ENCODE measurements around the gene ARAP1. TPM values are rescaled to one million over a fixed set of nuclear protein-coding genes. Genes with fewer than 3 reads are reported as not detected.

ARAP1 gene
- total RNA-seq, 2 experiments from 2014 or later: 65.7 to 69.8 TPM

GRCh38 chr11:72682238-72682857 is 69.9 kb downstream of the ARAP1 start:
- H3K4me1 ChIP-seq (ENCODE audit: insufficient read depth, low read length): peaks cover 5% of the 10 kb centered on the region
- H3K9me3 ChIP-seq (ENCODE audit: control insufficient read depth in 1 of 2, insufficient read depth in 1 of 2, low read length in 2 of 2): no peaks in the 10 kb centered on the region
- peaks cover 12% of the 10 kb centered on the region for H3K4me1 Mint-ChIP-seq (ENCODE audit: low read depth)
- POLR2A ChIA-PET: interaction anchor here (1.6 kb wide), 1 partner anchor 111 kb away, joined by 3 read pairs; no protein-coding TSS in a partner anchor
- H3K27me3 Mint-ChIP-seq: peaks cover 1% of the 10 kb centered on the region
- H3K27ac ChIP-seq (ENCODE audit: low read depth in 1 of 2, low read length in 2 of 2): no peak overlapping the region
- peaks cover 0 to 1% of the 10 kb centered on the region in 2 experiments for H3K27me3 ChIP-seq (ENCODE audit: control insufficient read depth in 1 of 2, insufficient read depth in 2 of 2, low read length in 2 of 2)
- peaks cover 38% of the 10 kb centered on the region for H3K36me3 ChIP-seq (ENCODE audit: insufficient read depth, low read length)
- CTCF ChIA-PET: interaction anchor here (1.2 kb wide), 1 partner anchor 211 kb away, joined by 5 read pairs; no protein-coding TSS in a partner anchor
- H3K4me3 Mint-ChIP-seq: no peak overlapping the region
- peaks cover 19% of the 10 kb centered on the region for H3K36me3 Mint-ChIP-seq (ENCODE audit: low read depth)
- H3K4me3 ChIP-seq (ENCODE audit: low read length): no peak overlapping the region
- H3K27ac Mint-ChIP-seq: no peak overlapping the region
- intact Hi-C loops (cut with DNase I, micrococcal nuclease): loop anchor here (2.0 to 5.0 kb wide), 3 partner anchors 98 to 212 kb away; no protein-coding TSS in a partner anchor
- H3K9me3 Mint-ChIP-seq: no peaks in the 10 kb centered on the region
- ATAC-seq (ENCODE audit: poor library complexity) (no peak), DNase-seq (no peak)
- TF ChIP-seq CTCF (IDR thresholded peaks at IDR 0.05): no peak

- ChIA-PET POLR2A (interaction anchor here (0.7 to 1.6 kb wide), 2 partner anchors 111 to 210 kb away, joined by 3 read pairs; no protein-coding TSS in a partner anchor), CTCF (interaction anchor here (1.2 kb wide), 1 partner anchor 210 kb away, joined by 5 read pairs; no protein-coding TSS in a partner anchor)
- H3K9me3 Mint-ChIP-seq: no peaks in the 10 kb centered on the region
- ATAC-seq (ENCODE audit: poor library complexity) (no peak), DNase-seq (no peak)
- no peak overlapping the region for H3K4me3 Mint-ChIP-seq
- no peak for TF ChIP-seq CTCF (IDR thresholded peaks at IDR 0.05)
- H3K36me3 Mint-ChIP-seq (ENCODE audit: low read depth): peaks cover 10% of the 10 kb centered on the region
- H3K27me3 ChIP-seq (ENCODE audit: control insufficient read depth in 1 of 2, insufficient read depth in 2 of 2, low read length in 2 of 2): peaks cover 4 to 9% of the 10 kb centered on the region in 2 experiments
- no peak overlapping the region for H3K27ac Mint-ChIP-seq
- peaks cover 30% of the 10 kb centered on the region for H3K36me3 ChIP-seq (ENCODE audit: insufficient read depth, low read length)
- H3K4me3 ChIP-seq (ENCODE audit: low read length): no peak overlapping the region
- peaks cover 7% of the 10 kb centered on the region for H3K27me3 Mint-ChIP-seq
- peaks cover 0 to 7% of the 10 kb centered on the region in 2 experiments for H3K9me3 ChIP-seq (ENCODE audit: control insufficient read depth in 1 of 2, insufficient read depth in 1 of 2, low read length in 2 of 2)
- peaks cover 12% of the 10 kb centered on the region for H3K4me1 ChIP-seq (ENCODE audit: insufficient read depth, low read length)
- peaks cover 8% of the 10 kb centered on the region for H3K4me1 Mint-ChIP-seq (ENCODE audit: low read depth)
- intact Hi-C loops (cut with DNase I, micrococcal nuclease): loop anchor here (2.0 to 5.0 kb wide), 3 partner anchors 97 to 211 kb away; no protein-coding TSS in a partner anchor
- no peak overlapping the region for H3K27ac ChIP-seq (ENCODE audit: low read depth in 1 of 2, low read length in 2 of 2)
Measured at GRCh38 chr11:72681226-72682153, 70.7 kb downstream of the ARAP1 start.

GRCh38 chr11:72680624-72681158 is 71.5 kb downstream of the ARAP1 start:
- H3K36me3 ChIP-seq (ENCODE audit: insufficient read depth, low read length): peaks cover 22% of the 10 kb centered on the region
- peaks cover 13% of the 10 kb centered on the region for H3K27me3 Mint-ChIP-seq
- intact Hi-C loops (cut with DNase I, micrococcal nuclease): loop anchor here in 1 of 2 experiments (5.0 kb wide), 1 partner anchor 167 kb away; no protein-coding TSS in a partner anchor
- TF ChIP-seq CTCF (IDR thresholded peaks at IDR 0.05): no peak
- peaks cover 14% of the 10 kb centered on the region for H3K4me1 ChIP-seq (ENCODE audit: insufficient read depth, low read length)
- ChIA-PET CTCF (no interaction called here), POLR2A (interaction anchor here (1.6 kb wide), 1 partner anchor 112 kb away, joined by 3 read pairs; no protein-coding TSS in a partner anchor)
- peaks cover 12 to 17% of the 10 kb centered on the region in 2 experiments for H3K27me3 ChIP-seq (ENCODE audit: control insufficient read depth in 1 of 2, insufficient read depth in 2 of 2, low read length in 2 of 2)
- peaks cover 5% of the 10 kb centered on the region for H3K36me3 Mint-ChIP-seq (ENCODE audit: low read depth)
- ATAC-seq (ENCODE audit: poor library complexity): no peak
- H3K9me3 Mint-ChIP-seq: no peaks in the 10 kb centered on the region
- H3K9me3 ChIP-seq (ENCODE audit: control insufficient read depth in 1 of 2, insufficient read depth in 1 of 2, low read length in 2 of 2): peaks cover 0 to 7% of the 10 kb centered on the region in 2 experiments
- H3K4me3 Mint-ChIP-seq: no peak overlapping the region
- H3K4me1 Mint-ChIP-seq (ENCODE audit: low read depth): peaks cover 3% of the 10 kb centered on the region
- no peak overlapping the region for H3K27ac Mint-ChIP-seq
- H3K27ac ChIP-seq (ENCODE audit: low read depth in 1 of 2, low read length in 2 of 2): no peak overlapping the region
- no peak for DNase-seq
- H3K4me3 ChIP-seq (ENCODE audit: low read length): no peak overlapping the region

Measured in CD4-positive, alpha-beta T cell (primary cell).